ENCODE data around the gene STIL.

Gene STIL

DNA sequence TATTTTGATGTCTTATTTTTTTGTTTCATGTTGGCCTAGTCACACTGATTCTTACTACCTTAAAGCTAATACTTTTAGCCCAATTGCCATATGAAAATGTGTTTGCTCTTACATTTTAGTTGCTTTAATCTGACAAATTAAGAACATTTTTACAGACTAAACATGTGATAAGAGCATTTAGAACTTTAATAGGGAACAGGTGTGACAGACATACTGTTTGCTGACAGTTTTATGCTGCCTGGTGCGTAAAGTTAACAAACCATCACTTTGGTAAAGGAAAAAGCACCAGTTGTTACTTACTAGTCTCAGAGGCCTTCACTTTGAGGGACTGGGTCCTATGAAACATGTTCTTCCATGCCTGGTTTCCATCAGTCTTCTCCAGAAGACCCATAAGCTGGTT lies 34.3 kb upstream of the STIL start:
- TF ChIP-seq, protein P1, sequence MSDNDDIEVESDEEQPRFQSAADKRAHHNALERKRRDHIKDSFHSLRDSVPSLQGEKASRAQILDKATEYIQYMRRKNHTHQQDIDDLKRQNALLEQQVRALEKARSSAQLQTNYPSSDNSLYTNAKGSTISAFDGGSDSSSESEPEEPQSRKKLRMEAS (IDR thresholded peaks at IDR 0.05): no peak
- no peak for TF ChIP-seq CREB1 (IDR thresholded peaks at IDR 0.05; ENCODE audit: low read depth)
- no peak for TF ChIP-seq TAF1 (IDR thresholded peaks at IDR 0.05; ENCODE audit: low read depth)

DNA sequence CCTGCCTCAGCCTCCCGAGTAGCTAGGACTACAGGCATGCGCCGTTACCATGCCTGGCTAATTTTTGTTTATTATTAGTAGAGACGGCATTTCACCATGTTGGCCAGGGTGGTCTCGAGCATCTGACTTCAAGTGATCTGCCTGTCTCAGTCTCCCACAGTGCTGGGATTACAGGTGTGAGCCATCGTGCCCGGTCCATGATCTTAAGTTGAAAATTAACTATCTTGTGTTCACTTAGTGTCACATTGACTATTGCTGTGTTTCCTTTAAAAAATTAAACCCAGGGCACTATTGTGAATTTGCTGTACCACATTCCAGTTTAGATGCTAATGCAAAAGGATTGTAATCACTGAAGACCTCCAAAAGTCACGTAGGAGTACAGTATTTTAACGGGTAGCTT lies 33.8 kb upstream of the STIL start:
- TF ChIP-seq CREB1 (IDR thresholded peaks at IDR 0.05; ENCODE audit: low read depth) (no peak), RAD21 (IDR thresholded peaks at IDR 0.05; ENCODE audit: low read depth) (no peak), TEAD4 (IDR thresholded peaks at IDR 0.05) (no peak)
- TF ChIP-seq, protein P1 (IDR thresholded peaks at IDR 0.05): no peak
- TF ChIP-seq, protein P2, sequence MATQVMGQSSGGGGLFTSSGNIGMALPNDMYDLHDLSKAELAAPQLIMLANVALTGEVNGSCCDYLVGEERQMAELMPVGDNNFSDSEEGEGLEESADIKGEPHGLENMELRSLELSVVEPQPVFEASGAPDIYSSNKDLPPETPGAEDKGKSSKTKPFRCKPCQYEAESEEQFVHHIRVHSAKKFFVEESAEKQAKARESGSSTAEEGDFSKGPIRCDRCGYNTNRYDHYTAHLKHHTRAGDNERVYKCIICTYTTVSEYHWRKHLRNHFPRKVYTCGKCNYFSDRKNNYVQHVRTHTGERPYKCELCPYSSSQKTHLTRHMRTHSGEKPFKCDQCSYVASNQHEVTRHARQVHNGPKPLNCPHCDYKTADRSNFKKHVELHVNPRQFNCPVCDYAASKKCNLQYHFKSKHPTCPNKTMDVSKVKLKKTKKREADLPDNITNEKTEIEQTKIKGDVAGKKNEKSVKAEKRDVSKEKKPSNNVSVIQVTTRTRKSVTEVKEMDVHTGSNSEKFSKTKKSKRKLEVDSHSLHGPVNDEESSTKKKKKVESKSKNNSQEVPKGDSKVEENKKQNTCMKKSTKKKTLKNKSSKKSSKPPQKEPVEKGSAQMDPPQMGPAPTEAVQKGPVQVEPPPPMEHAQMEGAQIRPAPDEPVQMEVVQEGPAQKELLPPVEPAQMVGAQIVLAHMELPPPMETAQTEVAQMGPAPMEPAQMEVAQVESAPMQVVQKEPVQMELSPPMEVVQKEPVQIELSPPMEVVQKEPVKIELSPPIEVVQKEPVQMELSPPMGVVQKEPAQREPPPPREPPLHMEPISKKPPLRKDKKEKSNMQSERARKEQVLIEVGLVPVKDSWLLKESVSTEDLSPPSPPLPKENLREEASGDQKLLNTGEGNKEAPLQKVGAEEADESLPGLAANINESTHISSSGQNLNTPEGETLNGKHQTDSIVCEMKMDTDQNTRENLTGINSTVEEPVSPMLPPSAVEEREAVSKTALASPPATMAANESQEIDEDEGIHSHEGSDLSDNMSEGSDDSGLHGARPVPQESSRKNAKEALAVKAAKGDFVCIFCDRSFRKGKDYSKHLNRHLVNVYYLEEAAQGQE (IDR thresholded peaks at IDR 0.05; ENCODE audit: low read depth): no peak

DNA sequence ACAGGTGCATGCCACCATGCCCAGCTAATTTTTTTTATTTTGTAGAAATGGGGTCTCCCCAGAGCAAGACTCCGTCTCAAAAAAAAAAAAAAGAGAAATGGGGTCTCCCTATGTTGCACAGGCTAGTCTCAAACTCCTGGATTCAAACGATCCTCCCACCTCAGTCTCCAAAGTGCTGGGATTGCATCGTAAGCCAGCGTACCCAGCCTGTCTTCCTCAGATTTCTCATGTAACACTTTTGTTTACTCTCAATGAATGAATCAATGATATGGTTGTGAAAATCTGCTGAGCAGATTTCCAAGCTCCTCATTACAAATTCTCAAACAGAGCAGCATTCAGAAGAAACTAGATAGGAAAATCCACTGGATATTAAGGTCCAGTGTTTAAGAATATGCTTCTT lies 26.3 kb upstream of the STIL start:
- TF ChIP-seq, protein P3, sequence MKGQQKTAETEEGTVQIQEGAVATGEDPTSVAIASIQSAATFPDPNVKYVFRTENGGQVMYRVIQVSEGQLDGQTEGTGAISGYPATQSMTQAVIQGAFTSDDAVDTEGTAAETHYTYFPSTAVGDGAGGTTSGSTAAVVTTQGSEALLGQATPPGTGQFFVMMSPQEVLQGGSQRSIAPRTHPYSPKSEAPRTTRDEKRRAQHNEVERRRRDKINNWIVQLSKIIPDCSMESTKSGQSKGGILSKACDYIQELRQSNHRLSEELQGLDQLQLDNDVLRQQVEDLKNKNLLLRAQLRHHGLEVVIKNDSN (IDR thresholded peaks at IDR 0.05): no peak
- no peak for TF ChIP-seq EP300 (IDR thresholded peaks at IDR 0.05; ENCODE audit: borderline replicate concordance)
- no peak for TF ChIP-seq NFIC (IDR thresholded peaks at IDR 0.05)
- TF ChIP-seq TCF12 (IDR thresholded peaks at IDR 0.05; ENCODE audit: low read depth): no peak
- no peak for TF ChIP-seq ZBTB7A (IDR thresholded peaks at IDR 0.05; ENCODE audit: low read depth)
- TF ChIP-seq RAD21 (IDR thresholded peaks at IDR 0.05; ENCODE audit: low read depth): no peak
- no peak for TF ChIP-seq CEBPB (IDR thresholded peaks at IDR 0.05)
- TF ChIP-seq YY1 (IDR thresholded peaks at IDR 0.05; ENCODE audit: low read depth): no peak
- TF ChIP-seq, protein P2 (IDR thresholded peaks at IDR 0.05; ENCODE audit: low read depth): no peak
- TF ChIP-seq TEAD4 (IDR thresholded peaks at IDR 0.05): no peak
- TF ChIP-seq CREB1 (IDR thresholded peaks at IDR 0.05; ENCODE audit: low read depth): no peak

DNA sequence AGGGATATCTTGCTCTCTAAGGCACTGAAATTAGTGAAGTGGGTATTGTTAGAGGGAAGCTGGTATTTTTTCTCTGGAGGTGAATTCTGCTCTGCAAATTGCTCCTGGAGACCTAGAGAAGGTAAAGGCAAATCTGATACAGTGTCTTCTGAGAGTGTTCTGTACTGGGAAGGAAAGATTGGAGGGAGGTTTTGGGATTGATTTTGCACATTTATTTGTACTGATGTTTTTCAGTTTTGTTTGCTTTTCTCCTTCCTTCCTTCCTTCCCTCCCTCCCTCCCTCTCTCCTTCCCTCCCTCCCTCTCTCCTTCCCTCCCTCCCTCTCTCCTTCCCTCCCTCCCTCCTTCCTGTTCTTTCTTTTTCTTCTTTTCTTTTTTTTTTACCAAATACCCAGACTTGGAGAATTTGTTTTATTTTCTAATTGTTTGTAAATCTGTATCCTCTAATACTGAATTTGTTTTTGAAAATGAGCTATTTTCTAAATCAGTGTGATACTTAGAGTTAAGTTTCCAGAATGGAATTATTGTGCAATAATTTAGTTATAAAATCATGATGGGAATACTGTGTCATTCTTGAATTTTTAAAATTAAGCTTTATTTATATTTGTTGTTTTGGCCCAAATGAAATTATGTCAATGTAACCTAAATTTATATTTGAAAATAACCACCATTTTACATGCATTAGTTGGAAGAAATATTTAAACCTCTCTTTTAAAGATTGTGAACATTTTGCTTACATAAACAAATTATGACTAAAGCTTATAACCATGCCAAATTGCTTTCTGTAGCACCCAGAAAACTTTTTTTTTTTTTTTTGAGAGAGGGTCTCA lies 24.5 kb upstream of the STIL start:
- TF ChIP-seq, protein P3 (IDR thresholded peaks at IDR 0.05): no peak
- no peak for TF ChIP-seq EGR1 (IDR thresholded peaks at IDR 0.05)
- no peak for TF ChIP-seq TCF12 (IDR thresholded peaks at IDR 0.05; ENCODE audit: low read depth)
- no peak for TF ChIP-seq FOXM1 (IDR thresholded peaks at IDR 0.05; ENCODE audit: borderline replicate concordance, low read depth)
- no peak for TF ChIP-seq CREB1 (IDR thresholded peaks at IDR 0.05; ENCODE audit: low read depth)
- TF ChIP-seq TEAD4 (IDR thresholded peaks at IDR 0.05): no peak
- no peak for TF ChIP-seq TAF1 (IDR thresholded peaks at IDR 0.05; ENCODE audit: low read depth)
- TF ChIP-seq ZBTB7A (IDR thresholded peaks at IDR 0.05; ENCODE audit: low read depth): no peak
- TF ChIP-seq, protein P2 (IDR thresholded peaks at IDR 0.05; ENCODE audit: low read depth): no peak
- TF ChIP-seq YY1 (IDR thresholded peaks at IDR 0.05; ENCODE audit: low read depth): no peak
- TF ChIP-seq EP300 (IDR thresholded peaks at IDR 0.05; ENCODE audit: borderline replicate concordance): no peak
- no peak for TF ChIP-seq NFIC (IDR thresholded peaks at IDR 0.05)
- TF ChIP-seq, protein P1 (IDR thresholded peaks at IDR 0.05): no peak
